Sigmoid colon (tissue), 7 donors: ENCODE measurements around the gene SLAMF1. TPM values are rescaled to one million over a fixed set of nuclear protein-coding genes. Genes with fewer than 3 reads are reported as not detected.
"Not testable (repeated sequence)": the region's sequence is repeated elsewhere in the genome, so short reads cannot be mapped to it uniquely, and the experiment has no call there.

Source experiments
- DNase-seq: peaks from one replicate; pipeline ENCODE4 v3.0.0-alpha.2; 2019
- H3K27ac ChIP-seq, 4 donors: fragments of 200-600 bp; sonication (generic); one replicate each; pipeline ENCODE4 v1.5.1; 2016 to 2019; ENCODE audit warnings: mild to moderate bottlenecking in 1 of 4
- H3K27me3 ChIP-seq, 3 donors: fragments of 200-600 bp; sonication (generic); one replicate each; pipeline ENCODE4 v1.5.1; 2019; ENCODE audit warnings: mild to moderate bottlenecking in 1 of 3
- H3K36me3 ChIP-seq, 4 donors: fragments of 200-600 bp; sonication (generic); one replicate each; pipeline ENCODE4 v1.5.1; 2016 to 2019
- H3K4me1 ChIP-seq, 4 donors: fragments of 200-600 bp; sonication (generic); one replicate each; pipeline ENCODE4 v1.5.1; 2017 to 2019
- H3K4me3 ChIP-seq, 4 donors: fragments of 200-600 bp; sonication (generic); one replicate each; pipeline ENCODE4 v1.5.1; 2017 to 2019; ENCODE audit warnings: mild to moderate bottlenecking in 2 of 4, moderate library complexity in 1 of 4
- H3K9me3 ChIP-seq, 4 donors: fragments of 200-600 bp in 3 of 4; sonication (generic) in 3 of 4; one replicate each; pipeline versions ENCODE4 v1.5.1 to v1.6.1; 2013 to 2019
- CTCF ChIP-seq, 4 experiments: fragments of 450-650 bp in 3 of 4; fragments of 200-600 bp in 1 of 4; IDR thresholded peaks; one replicate each; pipeline ENCODE4 v1.5.1; 2016 to 2019; ENCODE audit warnings: antibody characterized with exemption in 4 of 4, mild to moderate bottlenecking in 3 of 4, moderate library complexity in 2 of 4
- EP300 ChIP-seq, 4 donors: sonication (generic); formaldehyde crosslinking; IDR thresholded peaks; one replicate each; pipeline ENCODE4 v1.6.1; 2017; ENCODE audit warnings: antibody characterized with exemption in 4 of 4
- POLR2A ChIP-seq, 2 donors: fragments of 450-650 bp; IDR thresholded peaks; one replicate each; pipeline ENCODE4 v1.6.1; 2016; ENCODE audit warnings: antibody characterized with exemption in 2 of 2, mild to moderate bottlenecking in 2 of 2, moderate library complexity in 2 of 2
- POLR2AphosphoS5 ChIP-seq, 4 donors: sonication (generic); formaldehyde crosslinking; IDR thresholded peaks; one replicate each; pipeline ENCODE4 v1.6.1; 2017; ENCODE audit warnings: antibody characterized with exemption in 4 of 4
- WGBS, 2 donors: extraction: QIAGEN DNeasy Blood & Tissue Kit; methylation state at CpG; one replicate each; pipeline ENCODE4 v1.1.7; 2013; 5-methylcytosine and 5-hydroxymethylcytosine counted together
- intact Hi-C: fragments of 100-400 bp; cut with DNase I; formaldehyde crosslinking; loops from one replicate; pipeline ENCODE4 v1.15.1; 2023
- polyA plus RNA-seq, 3 donors: library from polyadenylated mRNA; stranded (reverse); fragments of 200-250 nt; gene quantifications; one replicate each; pipeline ENCODE4 v1.2.3, GENCODE V29; 2013
- total RNA-seq, 4 donors: library from RNA; depleted of rRNA; stranded (reverse); fragments of >200 nt; gene quantifications; one replicate each; pipeline ENCODE4 v1.1.0, GENCODE V29; 2016
- donor health status: healthy with polysubstance abuse.
- donor health status: Bipolar disorder and iron deficiency.
- donor health status: healthy.

SLAMF1 gene
- total and polyA plus RNA-seq, 7 donors = under 0.01 to 6.1 (median 0.28) TPM; not detected in 2

GRCh38 chr1:160629286-160630210 lies 17.3 kb downstream of the SLAMF1 start:
- no peak for TF ChIP-seq EP300 (IDR thresholded peaks at IDR 0.05)
- no peak for TF ChIP-seq CTCF (IDR thresholded peaks at IDR 0.05)
- TF ChIP-seq POLR2A (IDR thresholded peaks at IDR 0.05) = no peak
- TF ChIP-seq POLR2AphosphoS5 (IDR thresholded peaks at IDR 0.05) = no peak
- no peaks in the 10 kb centered on the region for H3K36me3 ChIP-seq
- no peak overlapping the region for H3K27ac ChIP-seq
- intact Hi-C loops = no loop called here
- DNase-seq = no peak
- H3K27me3 ChIP-seq = no peaks in the 10 kb centered on the region
- no peaks in the 10 kb centered on the region for H3K4me1 ChIP-seq
- WGBS, 2 donors = 57 to 71% methylated on average over 19 of the region's 19 CpGs
- no peaks in the 10 kb centered on the region for H3K9me3 ChIP-seq
- H3K4me3 ChIP-seq = no peak overlapping the region

DNA sequence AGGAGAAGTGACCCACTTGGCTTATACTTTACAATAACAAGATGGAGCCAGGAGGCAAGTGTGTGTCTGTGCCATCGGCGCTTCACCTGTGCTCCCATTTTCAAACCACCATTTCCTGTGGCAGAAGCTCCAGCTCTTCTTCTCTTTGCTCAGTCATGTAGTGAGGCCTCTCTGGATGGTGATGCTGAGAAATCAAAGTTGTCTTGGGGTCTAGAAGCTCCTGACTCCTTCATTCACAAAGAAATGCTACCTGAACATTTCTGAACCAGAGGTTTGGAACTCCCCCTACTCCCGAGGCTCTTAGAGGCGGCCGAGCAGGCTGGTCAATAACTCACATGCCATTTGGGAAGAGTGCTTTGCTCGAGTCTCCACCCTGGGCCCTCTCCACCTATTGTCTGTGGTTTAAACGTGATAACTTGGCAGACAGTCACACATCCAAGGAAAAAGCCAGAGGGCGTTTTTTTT lies 18.0 kb downstream of the SLAMF1 start:
- WGBS, 2 donors = 63 to 80% methylated on average over 8 of the region's 8 CpGs
- H3K9me3 ChIP-seq = no peaks in the 10 kb centered on the region
- no peaks in the 10 kb centered on the region for H3K36me3 ChIP-seq
- H3K4me1 ChIP-seq = no peaks in the 10 kb centered on the region
- intact Hi-C loops = no loop called here
- no peak overlapping the region for H3K4me3 ChIP-seq
- H3K27ac ChIP-seq = no peak overlapping the region
- no peaks in the 10 kb centered on the region for H3K27me3 ChIP-seq
- no peak for DNase-seq
- TF ChIP-seq POLR2AphosphoS5 (IDR thresholded peaks at IDR 0.05) (no peak), POLR2A (IDR thresholded peaks at IDR 0.05) (no peak), CTCF (IDR thresholded peaks at IDR 0.05) (no peak), EP300 (IDR thresholded peaks at IDR 0.05) (no peak)

GRCh38 chr1:160627677-160628289 lies 19.1 kb downstream of the SLAMF1 start:
- H3K4me1 ChIP-seq, H3K27me3 ChIP-seq, H3K4me3 ChIP-seq, H3K36me3 ChIP-seq, H3K9me3 ChIP-seq, DNase-seq, intact Hi-C loops, H3K27ac ChIP-seq: not testable (repeated sequence)
- WGBS, 2 donors = 90% methylated on average over 4 of the region's 4 CpGs

DNA sequence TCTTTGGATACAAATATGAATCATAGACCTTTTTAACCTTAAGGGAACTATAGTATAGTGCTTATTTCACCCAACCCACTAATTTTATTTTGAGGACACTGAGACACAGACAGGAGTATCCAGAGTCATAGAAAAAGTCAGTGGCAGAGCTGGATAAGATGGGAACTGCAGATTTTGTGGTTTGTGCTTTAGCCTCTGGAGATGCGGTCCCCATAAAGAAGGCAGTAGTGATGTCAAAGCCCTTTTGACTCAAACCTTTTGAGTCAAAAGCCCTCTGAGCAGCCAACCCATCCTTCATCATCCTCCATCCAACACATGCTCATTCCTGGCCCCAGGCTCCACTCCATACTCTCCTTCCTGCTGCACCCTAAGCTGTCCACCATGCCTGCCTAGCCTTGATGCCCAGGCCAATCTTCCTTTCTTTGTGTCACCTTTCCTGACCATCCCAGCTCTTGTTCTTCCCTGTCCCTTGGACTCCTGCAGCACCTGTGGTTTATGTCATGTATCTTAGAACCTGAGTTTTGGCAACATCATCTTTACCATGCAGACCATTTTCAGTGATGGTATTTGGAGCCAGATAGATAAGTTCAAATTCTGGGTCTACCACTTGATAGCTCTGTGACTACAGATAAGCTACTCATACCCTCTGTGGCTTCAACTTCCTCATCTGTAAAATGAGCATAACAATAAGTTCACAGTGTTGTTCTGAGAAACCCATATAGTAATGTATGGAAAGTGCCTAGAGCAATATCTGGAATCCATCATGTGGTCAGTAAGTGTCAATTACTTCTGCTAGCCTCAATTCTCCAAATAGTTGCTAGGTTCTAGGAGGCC lies 20.1 kb downstream of the SLAMF1 start:
- Histone ChIP-seq H3K27me3 (no peaks in the 10 kb centered on the region), H3K27ac (no peak overlapping the region), H3K4me3 (no peak overlapping the region), H3K36me3 (no peaks in the 10 kb centered on the region), H3K9me3 (no peaks in the 10 kb centered on the region), H3K4me1 (no peaks in the 10 kb centered on the region)
- DNase-seq = no peak
- TF ChIP-seq CTCF (IDR thresholded peaks at IDR 0.05) (no peak), POLR2AphosphoS5 (IDR thresholded peaks at IDR 0.05) (no peak), EP300 (IDR thresholded peaks at IDR 0.05) (no peak), POLR2A (IDR thresholded peaks at IDR 0.05) (no peak)
- intact Hi-C loops = no loop called here
- WGBS, 2 donors = 83 to 87% methylated on average over 1 of the region's 1 CpG
